ENCODE results near the gene SMDT1.

Gene SMDT1

DNA sequence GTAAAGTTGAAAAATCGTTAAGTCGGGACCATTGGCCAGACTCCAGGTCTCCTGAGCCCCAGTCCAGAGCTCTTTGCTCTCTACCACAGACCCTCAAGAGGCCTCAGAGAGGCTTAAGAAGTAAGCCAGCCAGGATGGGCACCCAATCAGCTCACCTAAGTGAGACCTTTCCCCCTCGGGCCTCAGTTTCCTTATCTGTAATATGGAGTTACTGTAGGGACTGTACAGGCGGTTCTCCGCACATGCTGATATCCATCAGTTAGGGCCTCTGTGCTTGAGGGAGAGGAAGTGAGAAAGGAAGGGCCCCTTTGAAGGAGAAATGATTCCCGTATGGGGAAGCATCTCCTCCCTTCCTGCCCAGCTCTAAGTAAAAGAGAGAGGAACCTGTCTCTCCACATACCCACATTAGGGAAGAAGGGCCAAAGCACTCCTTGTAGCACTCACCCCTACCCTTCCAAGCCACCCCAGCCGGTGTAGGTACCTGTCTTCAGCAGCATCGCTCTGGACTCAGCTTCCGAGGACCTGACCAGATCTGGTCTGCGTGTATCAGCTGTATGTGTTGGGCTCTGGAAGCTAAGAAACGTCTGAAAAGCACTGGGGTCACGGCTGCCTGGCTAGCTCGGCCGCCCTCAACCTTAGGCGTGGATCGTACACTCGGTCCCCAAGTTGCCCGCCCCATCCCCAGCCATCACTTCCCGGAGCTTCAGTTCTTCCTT lies 9.5 kb upstream of the SMDT1 start:
- Histone ChIP-seq H3K27ac (peak overlapping the region in 20 of 21 experiments; percentile 54 to 91 (median 82)), H3K4me3 (peak overlapping the region; percentile 40 to 70 (median 61))

DNA sequence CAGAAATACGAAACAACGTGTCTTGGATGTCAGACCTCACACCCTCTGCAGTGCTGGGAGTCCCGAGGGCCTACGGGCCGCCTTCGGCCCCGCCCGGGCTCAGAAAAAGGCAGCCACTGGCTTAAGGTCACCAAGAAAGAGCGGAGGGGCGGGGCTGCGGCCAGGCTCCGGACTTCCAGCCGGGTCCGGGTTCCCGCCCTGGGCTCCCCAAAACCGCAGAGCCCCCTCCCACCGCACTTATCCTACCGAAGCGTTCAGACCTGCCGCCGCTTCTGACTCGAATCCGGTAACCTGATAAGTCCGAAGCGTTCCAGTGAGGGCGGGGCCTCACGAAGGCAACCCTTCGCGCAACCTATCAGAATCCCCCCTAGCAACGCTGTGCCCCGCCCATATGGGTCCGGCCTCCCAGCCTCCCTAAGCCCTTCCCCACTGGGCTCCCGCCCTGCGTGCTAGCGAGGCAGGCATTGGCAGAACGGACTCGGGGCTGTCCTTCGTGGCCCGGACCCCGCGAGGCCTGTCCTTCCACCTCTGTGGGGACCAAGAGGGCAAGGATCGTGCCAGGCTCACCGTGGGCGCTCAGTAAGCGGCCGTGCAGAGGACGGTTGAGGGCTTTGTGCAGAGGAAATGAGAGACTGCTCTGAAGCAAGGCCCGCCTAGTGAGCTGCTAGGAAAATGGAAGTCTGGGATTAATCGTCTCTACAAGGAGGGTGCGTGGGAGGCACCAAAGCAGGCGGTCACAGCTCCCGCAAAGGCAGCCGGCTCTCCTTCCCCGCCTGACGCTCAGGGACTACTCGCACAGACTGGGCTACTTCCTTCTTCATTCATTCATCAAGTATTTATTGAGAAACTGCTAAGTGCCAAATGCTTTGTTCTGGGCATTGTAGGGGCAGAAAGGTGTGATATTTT lies 8.7 kb upstream of the SMDT1 start, which contains the start of gene NAGA:
NAGA (minus strand) TSS at position 296 of the 906 bp plus-strand sequence. CDS start 515 bp downstream, outside the sequence.
- peak within 1 kb of the TSS in 20 of 21 experiments; percentile 55 to 91 (median 82) for H3K27ac ChIP-seq

DNA sequence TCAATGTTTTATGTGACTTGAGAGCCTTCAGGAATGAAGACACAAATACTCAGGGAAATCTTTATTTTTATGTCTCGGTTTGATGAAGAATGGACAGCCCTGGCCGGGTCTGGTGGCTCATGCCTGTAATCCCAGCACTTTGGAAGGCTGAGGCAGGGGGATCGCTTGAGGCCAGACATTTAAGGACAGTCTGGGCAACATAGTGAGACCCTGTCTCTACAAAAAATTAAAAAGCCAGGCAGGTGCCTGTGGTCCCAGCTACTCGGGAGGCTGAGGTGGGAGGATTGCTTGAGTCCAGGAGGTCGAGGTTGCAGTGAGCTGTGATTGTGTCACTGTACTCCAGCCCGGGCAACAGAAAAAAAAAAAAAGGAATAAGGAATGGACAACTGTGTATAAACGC lies 8.0 kb upstream of the SMDT1 start:
- peak overlapping the region in 6 of 7 experiments; percentile 40 to 70 (median 62) for H3K4me3 ChIP-seq

More for the DNA sequence above, 8.7 kb upstream of the SMDT1 start, which contains the start of gene NAGA:
- peak within 1 kb of the TSS; percentile 40 to 70 (median 61) for H3K4me3 ChIP-seq

DNA sequence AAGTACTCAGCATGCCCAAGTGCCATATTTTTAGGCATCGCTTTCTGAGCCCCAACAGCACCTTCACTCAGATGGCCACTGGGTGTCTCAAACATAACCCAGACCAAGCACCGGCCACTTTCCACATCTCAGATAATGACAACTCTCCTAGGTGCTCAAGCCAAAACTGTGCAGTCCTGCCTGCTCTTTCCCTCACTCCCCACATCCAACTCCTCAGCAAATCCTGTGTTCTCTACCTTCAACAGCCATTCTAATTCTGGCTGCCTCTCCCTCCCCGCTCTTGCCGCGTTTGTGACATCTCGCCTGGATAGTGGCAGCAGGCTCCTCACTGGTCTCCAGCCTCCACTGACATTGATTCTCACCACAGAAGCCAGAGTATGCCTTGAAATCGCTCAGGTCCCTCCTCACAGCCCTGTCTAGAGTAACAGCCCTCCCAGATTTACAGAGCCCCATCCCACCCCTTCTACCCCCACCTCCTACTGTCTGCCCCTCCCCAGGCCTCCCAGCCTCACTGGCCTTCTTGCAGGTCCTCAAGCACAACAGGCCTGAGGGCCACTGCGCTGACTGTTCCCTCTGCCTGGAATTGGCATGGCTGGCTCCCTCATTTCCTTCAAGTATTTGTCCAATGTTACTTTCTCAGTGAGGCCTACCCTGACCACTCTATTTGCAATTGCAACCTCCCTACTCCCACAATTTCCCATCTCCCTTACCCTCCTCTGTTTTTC lies 6.7 kb upstream of the SMDT1 start:
- H3K4me3 ChIP-seq: no peak overlapping the region
- H3K27ac ChIP-seq: peak overlapping the region in 2 of 21 experiments; percentile 97 to 99

More for the DNA sequence above, 8.0 kb upstream of the SMDT1 start:
- H3K27ac ChIP-seq: peak overlapping the region in 19 of 21 experiments; percentile 55 to 91 (median 82)

DNA sequence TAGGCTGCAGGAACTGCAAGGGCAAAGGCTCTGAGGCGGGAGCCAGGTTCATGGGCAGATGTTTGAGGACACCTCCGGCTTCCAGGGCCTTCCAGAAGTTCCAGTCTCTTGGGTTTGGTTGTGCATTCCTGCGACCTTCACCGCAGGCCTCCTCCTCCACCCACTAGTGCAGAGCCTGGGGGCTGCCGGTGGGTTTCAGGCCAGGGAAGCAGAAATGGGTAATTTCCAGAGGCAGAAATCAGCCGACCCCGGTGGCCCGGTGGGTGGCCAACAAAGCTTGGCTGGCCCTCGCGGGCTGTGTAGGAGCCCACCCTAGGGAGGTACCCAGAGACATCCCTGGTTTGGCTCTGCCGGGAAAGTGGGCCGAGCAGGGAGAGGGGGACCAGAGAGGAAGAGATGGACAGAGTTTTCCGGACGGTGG lies 5.9 kb upstream of the SMDT1 start:
- Histone ChIP-seq H3K27ac (peak overlapping the region in 20 of 21 experiments; percentile 78 to 99 (median 96)), H3K4me3 (peak overlapping the region; percentile 45 to 66 (median 61))

DNA sequence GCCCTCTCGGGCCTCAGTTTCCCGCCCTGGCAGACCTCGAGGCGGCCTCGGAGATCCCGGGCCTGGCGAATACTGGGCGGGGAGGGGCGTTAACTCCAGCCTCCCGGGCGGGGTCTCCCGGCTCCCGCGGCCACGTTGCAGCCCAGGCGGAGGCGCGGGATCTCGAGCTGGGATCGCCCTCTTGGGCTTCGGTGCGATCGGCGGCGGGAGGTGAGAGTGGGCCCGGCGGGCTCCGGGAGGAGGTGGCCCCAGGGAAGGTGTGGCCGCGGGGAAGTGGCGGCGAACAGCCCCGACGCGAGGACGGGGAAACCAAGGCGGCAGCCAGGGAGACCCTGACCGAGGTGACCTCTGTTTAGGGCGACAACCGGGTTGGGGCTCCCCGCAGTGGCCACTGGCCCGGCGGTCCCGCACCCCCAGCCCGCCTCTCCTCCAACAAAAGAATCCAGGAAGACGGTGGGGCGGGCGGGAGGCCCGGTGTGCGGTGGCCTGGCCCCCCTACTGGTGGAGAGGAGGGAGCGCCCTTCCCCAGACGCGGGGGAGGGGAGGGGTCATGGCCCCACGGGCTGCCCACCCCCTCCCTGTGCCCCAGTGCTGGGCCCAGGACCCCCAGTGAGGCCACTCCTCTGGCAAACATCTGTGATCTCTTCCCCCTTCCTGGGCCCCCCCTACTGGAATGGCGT lies 5.2 kb upstream of the SMDT1 start, which contains the start of gene PHETA2:
PHETA2 (plus strand) TSS at position 117 of the 680 bp plus-strand sequence. CDS start 3,046 bp downstream, outside the sequence.
- peak within 1 kb of the TSS; percentile 45 to 66 (median 61) for H3K4me3 ChIP-seq
- H3K27ac ChIP-seq: peak within 1 kb of the TSS; percentile 78 to 99 (median 96)

DNA sequence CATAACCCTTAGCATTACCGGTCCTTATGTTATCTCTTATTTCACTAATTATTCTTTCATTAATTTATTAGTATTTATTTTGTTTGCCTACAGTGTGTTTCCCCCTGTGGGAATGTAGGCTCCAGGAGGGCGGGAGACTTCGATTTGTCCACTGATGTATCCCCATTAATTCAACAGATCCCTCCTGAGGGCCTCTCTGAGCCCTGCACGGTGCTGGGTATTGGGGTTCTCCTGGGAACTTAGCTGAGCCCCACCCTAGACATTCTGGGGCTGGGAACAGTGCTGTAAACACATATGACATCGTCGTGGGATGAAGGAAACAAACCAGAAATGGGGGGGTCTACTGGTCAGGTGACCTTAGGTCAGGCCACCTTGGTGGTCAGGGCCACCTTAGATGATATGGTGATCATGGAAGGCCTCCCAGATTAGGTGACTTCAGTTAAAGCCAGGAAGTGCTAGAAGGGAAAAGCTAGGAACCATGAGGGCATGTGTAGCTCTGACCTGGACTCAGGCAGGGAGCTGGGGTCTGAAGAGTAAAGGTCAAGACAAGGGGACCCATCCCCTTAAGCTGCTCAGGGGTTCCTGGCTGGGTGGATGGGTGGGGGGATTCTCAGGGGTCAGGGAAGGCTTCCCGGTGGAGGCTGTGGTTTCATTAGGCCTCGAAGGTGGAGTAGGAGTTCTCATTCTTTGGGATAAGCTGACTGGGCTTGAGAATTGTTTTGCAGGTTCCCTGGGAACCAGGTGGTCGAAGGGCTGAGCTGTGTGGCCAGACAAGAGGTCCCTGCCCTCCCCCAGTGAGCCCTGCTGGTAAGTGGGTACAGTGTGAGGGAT lies 4.4 kb upstream of the SMDT1 start:
- Histone ChIP-seq H3K4me3 (peak overlapping the region; percentile 45 to 66 (median 61)), H3K27ac (peak overlapping the region in 20 of 21 experiments; percentile 78 to 99 (median 96))

DNA sequence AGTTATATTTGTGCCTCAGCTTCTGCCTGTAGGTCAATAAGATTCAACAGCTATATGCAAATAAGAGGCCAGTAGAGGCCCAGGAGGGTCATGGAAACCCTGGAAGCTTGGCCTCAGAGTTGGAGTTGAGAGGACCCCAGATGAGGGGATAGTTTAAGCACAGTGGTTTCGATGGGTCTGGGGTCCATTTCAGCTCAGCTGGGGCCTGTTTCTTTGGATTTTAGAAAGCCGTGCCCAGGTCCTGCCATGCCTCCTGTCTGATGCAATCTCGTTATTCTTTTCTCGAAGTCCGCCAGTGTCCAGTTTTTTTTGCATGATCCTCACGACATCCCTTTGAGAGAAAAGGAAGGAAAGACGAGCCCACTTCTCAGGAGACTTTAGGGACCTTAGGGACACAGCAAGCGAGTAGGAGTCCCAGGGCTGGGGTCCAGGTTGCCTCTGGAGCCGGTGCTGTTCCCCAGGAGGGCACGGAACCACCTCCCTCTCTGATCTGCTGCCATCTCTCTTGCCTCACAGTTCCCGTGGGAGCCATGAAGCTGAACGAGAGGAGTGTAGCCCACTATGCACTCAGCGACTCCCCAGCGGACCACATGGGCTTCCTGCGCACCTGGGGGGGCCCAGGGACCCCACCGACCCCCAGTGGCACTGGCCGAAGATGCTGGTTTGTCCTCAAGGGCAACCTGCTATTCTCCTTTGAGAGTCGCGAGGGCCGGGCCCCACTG lies 2.6 kb upstream of the SMDT1 start:
- no peak overlapping the region for H3K4me3 ChIP-seq
- H3K27ac ChIP-seq: peak overlapping the region in 2 of 21 experiments; percentile 98 to 99

DNA sequence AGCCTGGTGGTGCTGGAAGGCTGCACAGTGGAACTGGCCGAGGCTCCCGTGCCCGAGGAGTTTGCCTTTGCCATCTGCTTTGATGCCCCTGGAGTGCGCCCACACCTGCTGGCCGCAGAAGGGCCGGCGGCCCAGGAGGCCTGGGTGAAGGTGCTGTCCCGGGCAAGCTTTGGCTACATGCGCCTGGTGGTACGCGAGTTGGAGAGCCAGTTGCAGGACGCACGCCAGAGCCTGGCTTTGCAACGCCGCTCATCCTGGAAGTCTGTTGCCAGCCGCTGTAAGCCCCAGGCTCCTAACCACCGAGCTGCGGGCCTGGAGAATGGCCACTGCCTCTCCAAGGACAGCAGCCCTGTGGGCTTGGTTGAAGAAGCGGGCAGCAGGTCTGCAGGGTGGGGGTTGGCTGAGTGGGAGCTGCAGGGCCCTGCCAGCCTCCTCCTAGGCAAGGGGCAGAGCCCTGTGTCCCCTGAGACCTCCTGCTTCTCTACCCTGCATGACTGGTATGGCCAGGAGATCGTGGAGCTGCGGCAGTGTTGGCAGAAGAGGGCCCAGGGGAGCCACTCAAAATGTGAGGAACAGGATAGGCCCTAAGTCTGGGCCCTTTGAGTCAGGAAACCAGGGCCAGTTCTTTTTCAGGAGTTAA lies 1.9 kb upstream of the SMDT1 start:
- Histone ChIP-seq H3K4me3 (no peak overlapping the region), H3K27ac (peak overlapping the region in 12 of 21 experiments; percentile 92 to 99 (median 96))

DNA sequence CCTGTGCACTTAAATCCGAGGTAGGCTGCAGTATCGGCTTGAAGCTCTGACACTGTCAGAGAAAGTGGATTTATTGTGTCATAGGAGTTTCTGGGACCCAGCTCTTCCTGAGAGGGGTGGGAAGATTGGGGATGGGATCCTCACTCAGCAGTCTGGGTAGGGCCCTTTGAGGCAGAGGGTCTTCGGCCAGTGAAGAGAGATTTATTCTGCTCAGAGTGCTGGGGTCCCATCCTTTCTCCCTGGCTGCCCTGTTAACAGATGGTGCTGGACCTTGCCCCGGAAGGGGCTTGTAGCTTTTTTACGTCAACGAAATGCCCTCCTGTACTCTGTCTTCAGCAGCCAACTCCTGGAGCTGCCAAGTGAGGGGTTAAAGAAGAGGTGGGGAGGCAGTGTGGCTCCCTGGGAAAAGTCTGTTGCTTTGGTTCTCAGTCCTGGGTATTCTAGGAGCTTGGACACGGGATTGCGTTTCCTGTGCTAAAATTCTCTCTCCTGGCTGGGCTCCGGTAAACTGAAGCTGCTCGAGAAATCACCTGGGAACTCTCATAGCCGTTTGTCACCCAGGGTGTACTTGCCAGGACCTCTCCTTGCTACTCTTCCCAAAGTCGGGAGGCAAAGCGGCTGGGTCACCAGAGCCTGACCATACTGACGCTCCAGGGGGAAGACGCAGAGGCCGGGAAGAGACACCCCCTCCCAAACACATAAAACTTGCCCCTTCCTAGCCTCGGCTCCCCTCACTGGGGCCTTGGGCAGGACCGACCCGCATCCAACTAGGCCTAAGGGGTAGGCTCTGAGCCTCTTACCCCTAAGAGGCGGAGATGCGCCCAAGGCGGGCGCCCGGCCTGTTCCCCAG lies 806 bp upstream of the SMDT1 start:
- Histone ChIP-seq H3K4me3 (peak overlapping the region; percentile 45 to 71 (median 57)), H3K27ac (peak overlapping the region; percentile 54 to 99 (median 96))

DNA sequence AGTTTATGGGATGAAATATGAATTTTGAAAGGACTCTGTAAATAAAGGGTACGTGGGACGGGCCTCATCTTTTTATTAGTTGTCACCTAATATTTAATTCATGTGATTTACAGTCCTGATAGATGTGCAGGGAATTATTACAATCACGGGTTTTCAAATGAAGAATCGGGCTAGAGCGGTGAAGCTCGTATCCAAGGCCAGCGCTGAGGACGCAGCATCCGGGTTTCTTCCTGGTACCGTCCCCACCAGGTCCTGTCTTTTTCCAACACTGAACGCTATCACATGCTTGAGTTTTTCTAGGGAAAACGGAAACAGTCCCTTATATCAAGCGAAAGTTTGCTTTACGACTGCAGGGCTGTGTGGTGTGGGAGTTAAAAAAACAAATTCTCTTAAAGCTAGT lies 787 bp downstream of the SMDT1 start:
- Histone ChIP-seq H3K27ac (peak overlapping the region in 20 of 21 experiments; percentile 92 to 99 (median 96)), H3K4me3 (peak overlapping the region; percentile 45 to 71 (median 57))

DNA sequence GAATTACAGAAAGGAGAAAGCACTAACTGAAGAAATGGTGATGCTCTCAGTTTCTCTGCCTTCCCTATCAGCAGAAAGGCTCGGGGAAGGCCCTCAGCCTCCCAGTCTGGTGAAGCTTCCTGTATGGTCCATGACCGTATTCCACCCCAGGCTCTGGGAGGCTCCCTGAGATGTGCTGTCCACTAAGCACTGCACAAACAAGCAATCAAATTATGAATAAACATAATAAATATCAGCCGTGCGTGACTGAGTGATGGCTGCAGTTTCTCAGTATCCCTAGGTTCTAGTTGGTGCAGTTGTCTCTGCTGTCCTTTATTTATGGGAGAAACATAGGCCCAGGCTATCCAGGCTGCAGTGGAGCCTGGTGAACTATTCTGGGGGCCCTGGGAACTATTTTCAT lies 3.6 kb downstream of the SMDT1 start:
- no peak overlapping the region for H3K27ac ChIP-seq
- H3K4me3 ChIP-seq: no peak overlapping the region

DNA sequence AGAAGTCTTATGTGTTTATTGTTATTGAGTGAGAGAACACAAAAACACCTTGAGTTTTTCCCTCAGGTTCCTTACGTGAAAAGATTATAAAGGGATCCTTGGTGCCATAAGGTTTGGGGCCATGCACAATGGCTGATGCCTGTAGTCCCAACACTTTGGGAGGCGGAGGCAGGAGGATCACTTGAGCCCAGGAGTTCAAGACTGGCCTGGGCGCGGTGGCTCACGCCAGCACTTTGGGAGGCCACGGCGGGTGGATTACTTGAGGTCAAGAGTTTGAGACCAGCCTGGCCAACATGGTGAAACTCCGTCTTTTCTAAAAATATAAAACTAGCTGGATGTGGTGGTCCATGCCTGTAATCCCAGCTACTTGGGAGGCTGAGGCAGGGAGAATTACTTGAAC lies 5.4 kb downstream of the SMDT1 start:
- H3K27ac ChIP-seq: no peak overlapping the region
- no peak overlapping the region for H3K4me3 ChIP-seq

DNA sequence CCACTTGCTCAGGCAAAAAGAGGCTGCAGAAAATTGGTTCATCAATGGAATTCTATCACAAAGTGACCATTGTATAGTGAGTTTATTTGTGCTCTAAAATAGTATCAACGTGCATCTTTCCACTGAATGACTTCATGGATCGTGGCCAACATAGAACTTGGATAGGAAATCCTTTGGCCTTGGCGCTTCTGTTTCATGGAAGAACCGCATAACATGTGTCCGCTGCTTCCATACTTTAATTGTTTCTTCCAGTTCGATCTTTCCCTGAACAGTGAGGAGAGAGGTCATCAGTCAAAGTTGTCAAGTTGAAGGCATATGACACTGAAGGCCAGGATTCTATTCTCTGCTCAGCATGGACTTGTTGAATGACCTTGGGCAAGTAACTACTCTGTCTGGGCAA lies 6.6 kb downstream of the SMDT1 start:
- H3K27ac ChIP-seq: no peak overlapping the region
- no peak overlapping the region for H3K4me3 ChIP-seq

DNA sequence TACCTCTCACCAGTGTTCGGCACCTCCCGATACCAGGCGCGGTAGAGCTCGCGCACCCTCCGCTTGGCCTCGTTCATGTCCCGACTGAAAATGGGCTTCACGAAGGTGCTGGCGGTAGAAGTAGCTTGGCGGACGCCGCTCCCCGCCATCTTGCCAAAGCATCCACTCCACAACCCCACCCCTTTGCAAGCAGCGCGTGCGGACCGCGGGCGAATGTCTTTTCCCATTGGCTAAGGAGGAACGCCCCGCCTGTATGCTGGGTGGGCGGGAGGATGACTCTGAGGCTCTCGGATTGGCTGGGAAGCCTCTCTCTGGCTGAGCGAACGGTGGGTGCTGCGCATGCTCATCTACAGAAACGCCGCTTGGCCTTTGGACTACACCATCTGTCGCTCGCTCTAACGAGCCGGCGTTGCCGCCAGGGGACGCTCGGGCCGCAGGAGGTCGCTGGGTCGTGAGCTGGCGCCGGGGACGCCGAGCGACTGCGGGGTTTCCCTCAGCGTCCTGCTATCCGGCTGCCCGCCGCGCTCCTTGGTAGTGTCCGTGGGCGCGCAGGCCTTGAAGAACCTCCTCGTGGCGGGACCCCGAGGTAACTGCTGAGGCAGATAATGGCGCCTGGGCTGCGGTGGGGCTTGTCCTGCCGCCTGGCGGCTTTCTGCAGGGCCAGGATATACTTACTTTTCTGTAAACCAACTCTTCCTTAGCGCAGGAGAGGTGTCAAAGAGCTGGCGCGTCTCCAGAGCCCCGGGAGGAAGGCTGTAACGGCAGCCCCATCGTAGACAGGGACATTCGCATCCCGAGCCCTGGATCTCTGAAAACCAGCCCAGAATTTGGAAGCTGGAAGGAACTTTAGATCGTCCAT lies 11.3 kb downstream of the SMDT1 start, which contains the start of gene NDUFA6:
NDUFA6 (minus strand) TSS at position 177 of the 859 bp plus-strand sequence; CDS start at position 149, 28 bp downstream.
- peak within 1 kb of the TSS; percentile 66 to 95 (median 85) for H3K4me3 ChIP-seq

More for the DNA sequence above, 11.3 kb downstream of the SMDT1 start, which contains the start of gene NDUFA6:
- peak within 1 kb of the TSS; percentile 41 to 99 (median 94) for H3K27ac ChIP-seq

Data from skin epidermis (tissue), 12 donors.